Epithelial cell of proximal tubule (primary cell): Measurements from ENCODE around the gene KCNB1. TPM values are rescaled to one million over a fixed set of nuclear protein-coding genes. Genes with fewer than 3 reads are reported as not detected.

Experiments
- DNase-seq: peaks from one replicate; pipeline ENCODE4 v3.0.0-alpha.2; 2011; ENCODE audit warnings: low read depth
- H3K4me3 ChIP-seq: 2 replicates; pipeline ENCODE4 v1.5.1; 2011; ENCODE audit warnings: low read depth, mild to moderate bottlenecking, low read length
- total RNA-seq: library from RNA; depleted of rRNA; stranded (reverse); fragments of >200 nt; gene quantifications from 2 replicates; pipeline ENCODE4 v1.2.3, GENCODE V29; 2015
- TF ChIP-seq, protein P1 (sequence below): conservative IDR thresholded peaks from 2 replicates; pipeline ENCODE4 v1.5.1; 2012; ENCODE audit warnings: low read depth, mild to moderate bottlenecking, low read length

The KCNB1 gene
- total RNA-seq, 1 donor from 2014 or later: not detected

DNA sequence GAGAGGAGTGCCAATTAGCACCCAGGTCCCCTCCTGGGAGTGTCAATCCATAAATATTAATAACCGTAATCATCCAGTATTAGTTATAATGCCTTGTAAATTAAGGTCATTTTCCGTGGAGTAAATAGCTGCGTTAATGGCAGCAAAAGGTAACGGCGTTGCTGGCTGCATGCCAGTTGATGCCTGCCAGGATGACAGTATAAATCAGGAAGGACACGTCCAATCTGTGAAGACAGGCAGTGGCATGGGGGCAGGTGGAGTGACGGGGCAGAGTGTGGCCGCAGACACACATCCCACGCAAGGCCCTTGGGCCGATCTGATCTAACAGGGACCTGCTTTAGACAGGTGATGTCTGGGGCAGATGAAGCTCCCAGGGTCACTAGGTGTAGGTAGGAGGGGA lies 49.1 kb downstream of the KCNB1 start:
- H3K4me3 ChIP-seq: no peak overlapping the region
- TF ChIP-seq, protein P1, sequence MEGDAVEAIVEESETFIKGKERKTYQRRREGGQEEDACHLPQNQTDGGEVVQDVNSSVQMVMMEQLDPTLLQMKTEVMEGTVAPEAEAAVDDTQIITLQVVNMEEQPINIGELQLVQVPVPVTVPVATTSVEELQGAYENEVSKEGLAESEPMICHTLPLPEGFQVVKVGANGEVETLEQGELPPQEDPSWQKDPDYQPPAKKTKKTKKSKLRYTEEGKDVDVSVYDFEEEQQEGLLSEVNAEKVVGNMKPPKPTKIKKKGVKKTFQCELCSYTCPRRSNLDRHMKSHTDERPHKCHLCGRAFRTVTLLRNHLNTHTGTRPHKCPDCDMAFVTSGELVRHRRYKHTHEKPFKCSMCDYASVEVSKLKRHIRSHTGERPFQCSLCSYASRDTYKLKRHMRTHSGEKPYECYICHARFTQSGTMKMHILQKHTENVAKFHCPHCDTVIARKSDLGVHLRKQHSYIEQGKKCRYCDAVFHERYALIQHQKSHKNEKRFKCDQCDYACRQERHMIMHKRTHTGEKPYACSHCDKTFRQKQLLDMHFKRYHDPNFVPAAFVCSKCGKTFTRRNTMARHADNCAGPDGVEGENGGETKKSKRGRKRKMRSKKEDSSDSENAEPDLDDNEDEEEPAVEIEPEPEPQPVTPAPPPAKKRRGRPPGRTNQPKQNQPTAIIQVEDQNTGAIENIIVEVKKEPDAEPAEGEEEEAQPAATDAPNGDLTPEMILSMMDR: no peak
- DNase-seq: no peak

DNA sequence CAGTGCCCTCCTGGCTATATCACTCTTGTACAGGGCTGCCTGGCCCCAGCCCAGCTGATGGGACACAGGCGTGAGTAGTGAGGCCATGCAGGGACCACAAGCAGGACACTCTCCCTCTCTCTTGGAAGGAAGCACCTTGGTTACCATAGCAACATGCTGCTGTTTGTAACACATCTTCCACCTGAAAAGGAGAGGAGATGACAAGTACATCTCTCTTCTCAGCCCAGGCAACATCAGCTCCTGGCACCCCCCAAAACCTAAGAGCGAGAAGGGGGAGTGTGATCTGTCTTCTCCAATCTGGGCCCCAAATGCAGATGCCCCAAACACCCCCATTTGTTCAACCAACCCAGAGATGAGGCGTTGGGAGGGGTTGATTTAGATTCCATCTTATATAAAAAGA lies 49.9 kb downstream of the KCNB1 start:
- TF ChIP-seq, protein P1: no peak
- H3K4me3 ChIP-seq: no peak overlapping the region
- no peak for DNase-seq

DNA sequence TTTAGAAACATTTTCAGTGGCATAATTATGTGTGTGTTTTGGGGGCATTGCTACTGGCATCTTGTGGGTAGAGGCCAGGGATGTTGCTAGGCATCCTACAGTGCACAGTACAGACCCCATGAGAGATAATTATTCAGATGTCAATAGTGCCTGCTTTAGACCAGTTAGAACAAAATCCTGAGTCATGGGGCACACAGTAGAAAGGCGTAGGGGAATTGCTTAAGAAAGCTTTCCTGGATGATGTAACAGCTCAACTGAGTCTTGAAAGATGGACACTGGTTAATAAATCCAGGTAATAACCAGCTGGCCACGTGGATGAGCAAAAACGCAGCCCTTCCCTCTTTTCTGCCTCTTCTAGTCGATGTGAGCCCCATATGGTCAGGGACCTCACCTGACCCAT lies 51.1 kb downstream of the KCNB1 start:
- TF ChIP-seq, protein P1: no peak
- no peak overlapping the region for H3K4me3 ChIP-seq
- no peak for DNase-seq

DNA sequence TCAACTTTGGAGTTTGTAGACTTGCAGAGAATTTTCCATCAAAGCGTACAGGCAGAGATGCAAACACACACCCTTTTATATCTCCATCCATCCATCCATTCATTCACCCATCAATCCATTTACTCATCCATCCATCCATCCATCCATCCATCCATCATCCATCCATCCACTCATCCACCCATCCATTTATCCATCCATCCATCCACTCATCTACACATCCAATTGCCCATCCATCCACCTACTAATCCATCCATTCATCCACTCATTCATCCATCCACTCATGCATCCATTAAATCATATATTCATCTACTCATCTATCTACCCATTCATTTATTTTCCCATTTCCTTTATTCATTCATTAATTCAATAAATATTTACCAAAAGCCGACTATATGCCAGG lies 52.1 kb downstream of the KCNB1 start:
- TF ChIP-seq, protein P1: no peak
- no peak for DNase-seq
- H3K4me3 ChIP-seq: no peak overlapping the region

DNA sequence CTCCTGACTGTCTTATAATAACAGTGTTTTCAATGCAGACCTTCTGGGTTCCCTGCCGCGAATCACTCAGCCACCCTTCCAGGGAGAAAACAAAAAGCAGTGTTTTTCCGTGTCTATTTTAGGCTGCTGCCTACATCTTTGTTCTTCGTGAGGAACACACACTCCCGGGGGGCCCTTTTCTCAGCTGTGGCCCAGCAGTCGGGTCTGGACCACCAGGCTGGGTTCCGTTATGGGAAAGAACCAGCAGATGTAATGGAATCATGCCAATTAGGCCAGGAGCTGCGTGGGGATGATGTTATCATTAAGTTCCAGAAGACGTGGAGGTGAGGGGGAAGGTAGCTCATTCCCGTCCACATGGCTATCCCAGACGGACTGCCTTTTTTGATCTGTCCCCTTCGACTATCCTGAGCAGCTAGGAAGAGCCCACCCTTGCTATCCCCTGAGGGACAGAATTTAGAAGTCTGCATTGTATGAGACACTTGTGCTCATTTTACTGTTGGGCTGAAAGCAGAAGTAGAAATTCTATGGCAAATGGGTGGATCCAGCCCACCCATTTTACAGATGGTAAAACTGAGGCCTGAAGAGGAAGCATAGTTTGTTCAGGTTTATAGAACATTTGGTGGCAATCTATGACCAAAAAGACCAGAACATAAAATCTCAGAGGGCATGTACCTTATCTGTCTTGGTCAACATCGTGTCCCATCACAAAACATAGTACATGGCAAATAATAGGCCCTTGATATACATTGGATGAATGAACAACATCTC lies 54.5 kb downstream of the KCNB1 start:
- TF ChIP-seq, protein P1: no peak
- no peak overlapping the region for H3K4me3 ChIP-seq
- DNase-seq: no peak

DNA sequence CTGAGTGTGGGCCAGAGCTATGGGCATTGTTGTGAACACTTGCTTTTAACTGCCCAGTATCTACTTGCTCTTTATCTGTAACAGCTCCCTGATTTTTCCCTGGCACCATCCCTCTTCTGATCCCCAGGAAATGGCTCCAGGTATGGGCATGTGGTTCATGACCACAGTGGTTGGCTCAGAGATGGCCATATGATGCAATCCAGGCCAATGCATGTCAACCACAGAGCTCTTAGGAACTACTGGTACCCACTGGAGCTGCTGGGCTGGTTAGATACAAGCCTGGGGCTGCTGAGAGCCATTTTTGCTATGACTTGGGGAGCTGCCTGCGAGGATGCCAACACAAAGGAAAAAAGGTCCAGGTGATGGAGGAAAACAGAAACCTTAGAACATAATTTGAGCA lies 55.6 kb downstream of the KCNB1 start:
- TF ChIP-seq, protein P1: no peak
- no peak for DNase-seq
- no peak overlapping the region for H3K4me3 ChIP-seq

DNA sequence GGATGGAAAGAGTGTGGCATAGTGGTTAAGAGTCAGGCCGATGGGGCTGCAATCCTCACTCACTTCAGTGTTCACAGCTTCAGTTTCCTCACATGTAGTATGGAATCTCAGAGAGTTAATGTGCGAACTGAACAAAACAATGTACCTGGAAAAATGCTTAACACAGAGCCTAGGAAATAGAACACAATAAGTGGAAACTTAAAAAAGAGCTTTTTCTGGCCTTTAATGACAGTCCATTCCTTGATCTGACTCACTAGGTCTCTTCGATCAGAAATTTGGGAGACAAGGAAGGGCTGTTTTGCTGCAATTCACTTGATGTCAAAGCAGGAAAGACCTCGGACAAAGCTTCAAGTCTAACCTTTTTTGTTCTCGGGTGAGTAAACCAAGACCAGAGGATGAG lies 56.1 kb downstream of the KCNB1 start:
- TF ChIP-seq, protein P1: no peak
- DNase-seq: no peak
- no peak overlapping the region for H3K4me3 ChIP-seq
